Measurements from ENCODE around the gene NUP210. TPM values are rescaled to one million over a fixed set of nuclear protein-coding genes. Genes with fewer than 3 reads are reported as not detected.

Gene NUP210
- total RNA-seq = not detected in 2 replicates

DNA sequence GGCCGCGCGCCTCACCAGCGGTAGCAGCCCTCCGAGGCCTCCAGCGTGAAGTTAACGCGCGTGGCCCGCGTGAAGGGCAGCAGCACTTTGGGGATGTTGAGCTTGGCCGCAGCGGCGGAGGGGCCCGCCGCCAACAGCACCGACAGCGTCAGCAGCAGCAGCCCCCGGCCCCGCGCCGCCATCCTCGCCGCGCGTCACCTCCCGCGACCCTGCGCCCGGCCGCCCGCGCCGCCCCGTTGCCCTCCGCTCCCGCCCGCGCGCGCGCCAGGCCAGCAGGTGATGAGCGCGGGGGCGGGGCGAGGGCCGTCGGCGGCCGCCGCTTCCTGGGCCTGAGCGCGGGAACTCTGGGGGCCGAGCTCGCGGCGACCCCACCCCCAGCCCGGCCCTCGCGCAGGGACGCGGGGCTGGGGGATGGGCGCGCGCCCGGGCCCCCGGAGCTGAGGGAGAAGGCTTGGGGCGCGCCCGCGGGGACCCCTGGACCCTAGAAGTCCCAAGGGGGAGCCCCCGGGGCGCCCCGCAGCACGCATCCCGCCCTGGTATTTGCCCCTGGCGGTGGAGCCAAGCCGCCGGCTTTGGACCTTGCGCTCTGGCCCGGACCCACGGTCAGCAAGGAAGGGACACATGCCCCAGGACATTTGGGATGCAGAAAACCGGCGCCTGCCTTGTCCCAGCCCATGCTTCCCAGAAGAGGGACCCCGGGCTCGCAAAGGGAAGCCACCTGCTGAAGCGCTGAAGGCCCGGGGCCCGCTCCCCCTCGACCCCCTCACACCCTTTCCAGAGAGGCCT is at the start of gene NUP210:
TSS of gene NUP210 (minus strand) at position 278 of the 786 bp plus-strand sequence. CDS start at position 182, 96 bp downstream.

Other genes starting within 250 kb of the NUP210 start
- 8.9 and 14.6 TPM in 2 replicates for gene HDAC11, start 60.0 kb upstream of the NUP210 start, total RNA-seq
- gene FBLN2, start 128.8 kb upstream of the NUP210 start, total RNA-seq = 586 and 593 TPM in 2 replicates